ENCODE data around the gene THSD4. TPM values are rescaled to one million over a fixed set of nuclear protein-coding genes. Genes with fewer than 3 reads are reported as not detected.
A peak's percentile ranks its signal among the peaks of the same experiment; 100 is the strongest.

The THSD4 gene
- total and polyA plus RNA-seq, 2 of the 8 experiments (the other 6 are each of a cell fraction or from before 2014, with no cell fraction given): 2.5 to 6.2 TPM

- FAIRE-seq: no peak
- Histone ChIP-seq H4K5ac (ENCODE audit: insufficient read length, low read depth, low read length) (no peak overlapping the region), H3K9ac (replicated peaks in 1 of 4; ENCODE audit: extremely low read depth in 1 of 4, low read depth in 3 of 4, low read length in 3 of 4) (no peak overlapping the region), H2AFZ (ENCODE audit: low read length) (no peak overlapping the region), H3K4me3 (ENCODE audit: extremely low read depth in 1 of 4, insufficient read depth in 2 of 4, low read depth in 3 of 4, low read length in 4 of 4) (no peak overlapping the region), H3K4ac (replicated peaks; ENCODE audit: insufficient read length, low read depth, low read length) (no peak overlapping the region), H3K56ac (replicated peaks; ENCODE audit: insufficient read length, low read depth, low read length) (no peak overlapping the region), H3K9me3 (ENCODE audit: insufficient read depth in 2 of 2, low read depth in 1 of 2, low read length in 1 of 2) (no peaks in the 10 kb centered on the region), H4K20me1 (replicated peaks in 1 of 2; ENCODE audit: control insufficient read depth in 1 of 2, insufficient read depth in 2 of 2, low read length in 2 of 2) (no peaks in the 10 kb centered on the region), H3K27ac (ENCODE audit: low read depth, low read length) (no peak overlapping the region), H4K91ac (replicated peaks; ENCODE audit: insufficient read length, low read length) (peak overlapping the region; percentile 52), H3K79me2 (ENCODE audit: control insufficient read depth in 1 of 2, insufficient read depth in 2 of 2, low read length in 2 of 2) (no peaks in the 10 kb centered on the region), H2BK15ac (ENCODE audit: low read length) (no peak overlapping the region), H3K27me3 (replicated peaks in 1 of 4; ENCODE audit: control insufficient read depth in 3 of 4, extremely low read depth in 1 of 4, insufficient read depth in 3 of 4, low read length in 3 of 4) (no peaks in the 10 kb centered on the region), H3K4me1 (replicated peaks in 1 of 4; ENCODE audit: control insufficient read depth in 3 of 4, insufficient read depth in 4 of 4, low read length in 3 of 4) (peaks cover 0 to 4% (median under 1%) of the 10 kb centered on the region in 4 experiments; a peak in 4 of 7 replicates), H3K4me2 (ENCODE audit: insufficient read depth in 1 of 2, low read depth in 2 of 2, low read length in 2 of 2) (no peak overlapping the region), H3K23me2 (ENCODE audit: low read depth, low read length) (no peaks in the 10 kb centered on the region), H2BK120ac (replicated peaks; ENCODE audit: low read depth, low read length) (no peak overlapping the region), H3K14ac (ENCODE audit: insufficient read length) (no peak overlapping the region), H3K36me3 (ENCODE audit: control insufficient read depth in 2 of 4, insufficient read depth in 4 of 4, low read length in 3 of 4) (no peaks in the 10 kb centered on the region), H4K8ac (ENCODE audit: extremely low read depth, insufficient read depth, low read length) (peak overlapping the region; percentile 3; the same call in 1 of the 2 replicates), H2BK20ac (ENCODE audit: low read length) (no peak overlapping the region), H3K23ac (ENCODE audit: insufficient read length) (no peak overlapping the region), H3K79me1 (ENCODE audit: low read depth, low read length) (no peaks in the 10 kb centered on the region), H2BK12ac (ENCODE audit: low read depth, low read length) (peak overlapping the region; percentile 88; the same call in 1 of the 2 replicates), H2BK5ac (ENCODE audit: low read depth, low read length) (peak overlapping the region; percentile 14; the same call in 1 of the 2 replicates), H3K18ac (ENCODE audit: extremely low read depth, low read length) (no peak overlapping the region; the same call in 1 of the 2 replicates), H2AK5ac (ENCODE audit: low read depth, low read length) (0 out of 2 replicates have a peak overlapping the region, but pooled peaks have one; percentile 43)
- ChIA-PET POLR2A (ENCODE audit: partially characterized antibody) (no interaction called here), CTCF (ENCODE audit: partially characterized antibody) (interaction anchor here (0.6 kb wide), 1 partner anchor 409 kb away, joined by 3 read pairs; no protein-coding TSS in a partner anchor)
- 91% methylated on average over 9 of the region's 9 CpGs; no CpG with 5 or more reads in 1 of the 2 experiments for WGBS, 2 experiments (ENCODE audit: extremely low coverage in 1 of 2, insufficient coverage in 1 of 2, insufficient read length in 1 of 2, insufficient replicate concordance in 2 of 2, low coverage in 1 of 2, low lambda C conversion rate in 2 of 2, missing lambda C conversion rate in 1 of 2)
- no peak for DNase-seq (ENCODE audit: low read depth in 1 of 2, low spot score in 2 of 2)
- TF ChIP-seq EP300 (IDR thresholded peaks at IDR 0.05; ENCODE audit: borderline replicate concordance in 1 of 2, low read depth in 2 of 2, low read length in 2 of 2): no peak
- no peak for TF ChIP-seq BRCA1 (IDR thresholded peaks at IDR 0.05; ENCODE audit: low read depth, low read length)
- TF ChIP-seq ATF2 (IDR thresholded peaks at IDR 0.05; ENCODE audit: low read length): no peak
- TF ChIP-seq GTF2F1 (IDR thresholded peaks at IDR 0.05; ENCODE audit: borderline replicate concordance, low read depth, low read length): no peak
- no peak for TF ChIP-seq KDM5A (IDR thresholded peaks at IDR 0.05; ENCODE audit: low read length)
- no peak for TF ChIP-seq SUZ12 (IDR thresholded peaks at IDR 0.05; ENCODE audit: low read length)
- no peak for TF ChIP-seq CBX8 (IDR thresholded peaks at IDR 0.05; ENCODE audit: borderline replicate concordance, low read depth, low read length)
- TF ChIP-seq POLR2AphosphoS5 (IDR thresholded peaks at IDR 0.05; ENCODE audit: low read depth, low read length): no peak
- TF ChIP-seq SP2 (IDR thresholded peaks at IDR 0.05; ENCODE audit: low read length): no peak
- no peak for TF ChIP-seq TAF7 (optimal IDR thresholded peaks at IDR 0.05; ENCODE audit: borderline replicate concordance, low read depth, low read length)
- TF ChIP-seq CHD2 (IDR thresholded peaks at IDR 0.05; ENCODE audit: low read length): no peak
- TF ChIP-seq EZH2 (IDR thresholded peaks at IDR 0.05; ENCODE audit: low read depth, low read length, severe bottlenecking): no peak
- no peak for TF ChIP-seq CEBPB (IDR thresholded peaks at IDR 0.05; ENCODE audit: low read depth, low read length)
Measured at GRCh38 chr15:71357321-71357732, 242.1 kb downstream of the THSD4 start.

All from H1 (cell line).